ELF-1 (cell line): ENCODE data around the gene GABBR2.

Experiments
- DNase-seq: peaks from one replicate; pipeline ENCODE4 v3.0.0-alpha.2; 2016; ENCODE audit warnings: low read depth, low spot score

Gene GABBR2

GRCh38 chr9:98262056-98262455 lies 446.7 kb downstream of the GABBR2 start:
- no peak for DNase-seq

GRCh38 chr9:98260635-98261034 lies 448.1 kb downstream of the GABBR2 start:
- DNase-seq: no peak

- no peak for DNase-seq
These were observed 448.9 kb downstream of the GABBR2 start for GRCh38 chr9:98259791-98260190.

GRCh38 chr9:98256756-98257155 lies 452.0 kb downstream of the GABBR2 start:
- peak; percentile 30 for DNase-seq

- peak; percentile 98 for DNase-seq
These were observed 453.0 kb downstream of the GABBR2 start, which contains the start of gene TBC1D2 for GRCh38 chr9:98255578-98256296. TSS of gene TBC1D2 (minus strand) at chr9:98255649. CDS start at chr9:98255541, 108 bp downstream.

- peak; percentile 78 for DNase-seq
These were observed 453.6 kb downstream of the GABBR2 start for GRCh38 chr9:98255061-98255577.

GRCh38 chr9:98254228-98255060 lies 454.3 kb downstream of the GABBR2 start:
- DNase-seq: no peak

- no peak for DNase-seq
These were observed 455.2 kb downstream of the GABBR2 start for GRCh38 chr9:98253565-98253964.

GRCh38 chr9:98251551-98251950 lies 457.2 kb downstream of the GABBR2 start:
- DNase-seq: no peak

- DNase-seq: no peak
These were observed 459.0 kb downstream of the GABBR2 start for GRCh38 chr9:98249771-98250170.

GRCh38 chr9:98248737-98249474 lies 459.8 kb downstream of the GABBR2 start:
- peak; percentile 43 for DNase-seq

- no peak for DNase-seq
These were observed 460.7 kb downstream of the GABBR2 start for GRCh38 chr9:98247831-98248657.

GRCh38 chr9:98242426-98242825 lies 466.3 kb downstream of the GABBR2 start:
- no peak for DNase-seq

GRCh38 chr9:98241357-98242300 lies 467.1 kb downstream of the GABBR2 start:
- DNase-seq: peak; percentile 46

GRCh38 chr9:98240475-98240874 lies 468.3 kb downstream of the GABBR2 start:
- no peak for DNase-seq
